Measurements from ENCODE around the gene ITGB2. TPM values are rescaled to one million over a fixed set of nuclear protein-coding genes. Genes with fewer than 3 reads are reported as not detected.

ITGB2 gene
- polyA plus RNA-seq, 1 of the 3 experiments (the other 2 are of a cell fraction), result 0.77 TPM

- POLR2A ChIA-PET, result no interaction called here
- H3K27ac ChIP-seq (ENCODE audit: low read depth in 2 of 2, low read length in 1 of 2), result no peak overlapping the region
These were observed 33.6 kb upstream of the ITGB2 start for GRCh38 chr21:44954281-44954771.

GRCh38 chr21:44953628-44954021 lies 32.9 kb upstream of the ITGB2 start:
- Histone ChIP-seq H3K79me2 (ENCODE audit: insufficient read depth) (peaks cover 47% of the 10 kb centered on the region; the same call in 1 of the 2 replicates), H4K20me1 (ENCODE audit: insufficient read depth) (peaks cover 13% of the 10 kb centered on the region), H2AFZ (ENCODE audit: low read depth) (no peak overlapping the region)

More at GRCh38 chr21:44954281-44954771, 33.6 kb upstream of the ITGB2 start:
- no peaks in the 10 kb centered on the region for H3K27me3 ChIP-seq (ENCODE audit: insufficient read depth)
- CTCF ChIA-PET, result interaction anchor here (0.8 to 16.8 kb wide), 6 partner anchors 11 to 184 kb away, joined by 3 to 357 read pairs (median 4); partner anchors contain the start of gene SLX9
- H3K36me3 ChIP-seq (replicated peaks in 1 of 2; ENCODE audit: control insufficient read depth in 1 of 2, insufficient read depth in 2 of 2, low read length in 1 of 2), result peaks cover 4 to 46% of the 10 kb centered on the region in 2 experiments
- 98% methylated on average over 9 of the region's 22 CpGs for WGBS (ENCODE audit: low lambda C conversion rate)
- no peak overlapping the region for H3K4me3 ChIP-seq (ENCODE audit: low read depth in 2 of 2, low read length in 1 of 2)
- H3F3A ChIP-seq (replicated peaks; ENCODE audit: insufficient read depth), result no peaks in the 10 kb centered on the region
- no peak overlapping the region for H3K9ac ChIP-seq
- peaks cover 0 to 15% of the 10 kb centered on the region in 2 experiments; a peak in 2 of 4 replicates for H3K4me1 ChIP-seq (ENCODE audit: control insufficient read depth in 1 of 2, insufficient read depth in 2 of 2, low read depth in 1 of 2, low read length in 1 of 2)
- no peaks in the 10 kb centered on the region for H3K9me2 ChIP-seq
- H3K4me2 ChIP-seq, result no peak overlapping the region
- TF ChIP-seq FOSL2 (IDR thresholded peaks at IDR 0.05; ENCODE audit: borderline replicate concordance, low read depth) (no peak), GATA2 (CRISPR knock-in tag; IDR thresholded peaks at IDR 0.05) (no peak), RFX5 (IDR thresholded peaks at IDR 0.05; ENCODE audit: low read length) (no peak), GABPA (IDR thresholded peaks at IDR 0.05; ENCODE audit: low read depth) (no peak), MXI1 (IDR thresholded peaks at IDR 0.05; ENCODE audit: low read depth, low read length) (no peak), JUND (IDR thresholded peaks at IDR 0.05) (no peak), NRF1 (IDR thresholded peaks at IDR 0.05; ENCODE audit: low read depth, low read length) (no peak), SIN3A (IDR thresholded peaks at IDR 0.05; ENCODE audit: borderline replicate concordance, low read depth, low read length) (no peak)
- TF ChIP-seq, protein P1, sequence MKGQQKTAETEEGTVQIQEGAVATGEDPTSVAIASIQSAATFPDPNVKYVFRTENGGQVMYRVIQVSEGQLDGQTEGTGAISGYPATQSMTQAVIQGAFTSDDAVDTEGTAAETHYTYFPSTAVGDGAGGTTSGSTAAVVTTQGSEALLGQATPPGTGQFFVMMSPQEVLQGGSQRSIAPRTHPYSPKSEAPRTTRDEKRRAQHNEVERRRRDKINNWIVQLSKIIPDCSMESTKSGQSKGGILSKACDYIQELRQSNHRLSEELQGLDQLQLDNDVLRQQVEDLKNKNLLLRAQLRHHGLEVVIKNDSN (IDR thresholded peaks at IDR 0.05; ENCODE audit: borderline replicate concordance, low read depth), result no peak
- TF ChIP-seq, protein P2, sequence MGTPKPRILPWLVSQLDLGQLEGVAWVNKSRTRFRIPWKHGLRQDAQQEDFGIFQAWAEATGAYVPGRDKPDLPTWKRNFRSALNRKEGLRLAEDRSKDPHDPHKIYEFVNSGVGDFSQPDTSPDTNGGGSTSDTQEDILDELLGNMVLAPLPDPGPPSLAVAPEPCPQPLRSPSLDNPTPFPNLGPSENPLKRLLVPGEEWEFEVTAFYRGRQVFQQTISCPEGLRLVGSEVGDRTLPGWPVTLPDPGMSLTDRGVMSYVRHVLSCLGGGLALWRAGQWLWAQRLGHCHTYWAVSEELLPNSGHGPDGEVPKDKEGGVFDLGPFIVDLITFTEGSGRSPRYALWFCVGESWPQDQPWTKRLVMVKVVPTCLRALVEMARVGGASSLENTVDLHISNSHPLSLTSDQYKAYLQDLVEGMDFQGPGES (IDR thresholded peaks at IDR 0.05; ENCODE audit: low read depth, low read length), result no peak
- H2AFZ ChIP-seq (ENCODE audit: low read depth), result no peak overlapping the region
- peaks cover 11% of the 10 kb centered on the region for H4K20me1 ChIP-seq (ENCODE audit: insufficient read depth)
- H3K9me3 ChIP-seq, result no peaks in the 10 kb centered on the region
- DNase-seq, result no peak
- H3K79me2 ChIP-seq (ENCODE audit: insufficient read depth), result peaks cover 43% of the 10 kb centered on the region; the same call in 1 of the 2 replicates

More at GRCh38 chr21:44953628-44954021, 32.9 kb upstream of the ITGB2 start:
- Histone ChIP-seq H3K27me3 (ENCODE audit: insufficient read depth) (no peaks in the 10 kb centered on the region), H3F3A (replicated peaks; ENCODE audit: insufficient read depth) (no peaks in the 10 kb centered on the region), H3K4me2 (no peak overlapping the region), H3K9me2 (no peaks in the 10 kb centered on the region), H3K4me3 (ENCODE audit: low read depth in 2 of 2, low read length in 1 of 2) (no peak overlapping the region), H3K4me1 (ENCODE audit: control insufficient read depth in 1 of 2, insufficient read depth in 2 of 2, low read depth in 1 of 2, low read length in 1 of 2) (peaks cover 0 to 8% of the 10 kb centered on the region in 2 experiments; a peak in 2 of 4 replicates), H3K27ac (ENCODE audit: low read depth in 2 of 2, low read length in 1 of 2) (no peak overlapping the region), H3K9me3 (no peaks in the 10 kb centered on the region), H3K36me3 (replicated peaks in 1 of 2; ENCODE audit: control insufficient read depth in 1 of 2, insufficient read depth in 2 of 2, low read length in 1 of 2) (peaks cover 4 to 47% of the 10 kb centered on the region in 2 experiments), H3K9ac (no peak overlapping the region)
- POLR2A ChIA-PET, result no interaction called here
- CTCF ChIA-PET, result interaction anchor here (1.0 to 16.8 kb wide), 5 partner anchors 10 to 185 kb away, joined by 3 to 357 read pairs (median 6); no protein-coding TSS in a partner anchor
- DNase-seq, result no peak
- WGBS (ENCODE audit: low lambda C conversion rate), result 97% methylated on average over 8 of the region's 13 CpGs
- TF ChIP-seq, protein P1 (IDR thresholded peaks at IDR 0.05; ENCODE audit: borderline replicate concordance, low read depth), result no peak
- no peak for TF ChIP-seq RXRA (IDR thresholded peaks at IDR 0.05; ENCODE audit: borderline replicate concordance, low read depth)
- TF ChIP-seq POLR2AphosphoS5 (IDR thresholded peaks at IDR 0.05; ENCODE audit: low read depth, low read length), result no peak
- no peak for TF ChIP-seq FOXJ3 (CRISPR knock-in tag; IDR thresholded peaks at IDR 0.05)
- TF ChIP-seq JUND (IDR thresholded peaks at IDR 0.05), result no peak
- TF ChIP-seq MXI1 (IDR thresholded peaks at IDR 0.05; ENCODE audit: low read depth, low read length), result no peak
- no peak for TF ChIP-seq TEAD4 (IDR thresholded peaks at IDR 0.05; ENCODE audit: borderline replicate concordance, insufficient read depth)
- TF ChIP-seq, protein P3, sequence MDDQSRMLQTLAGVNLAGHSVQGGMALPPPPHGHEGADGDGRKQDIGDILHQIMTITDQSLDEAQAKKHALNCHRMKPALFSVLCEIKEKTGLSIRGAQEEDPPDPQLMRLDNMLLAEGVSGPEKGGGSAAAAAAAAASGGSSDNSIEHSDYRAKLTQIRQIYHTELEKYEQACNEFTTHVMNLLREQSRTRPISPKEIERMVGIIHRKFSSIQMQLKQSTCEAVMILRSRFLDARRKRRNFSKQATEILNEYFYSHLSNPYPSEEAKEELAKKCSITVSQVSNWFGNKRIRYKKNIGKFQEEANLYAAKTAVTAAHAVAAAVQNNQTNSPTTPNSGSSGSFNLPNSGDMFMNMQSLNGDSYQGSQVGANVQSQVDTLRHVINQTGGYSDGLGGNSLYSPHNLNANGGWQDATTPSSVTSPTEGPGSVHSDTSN (IDR thresholded peaks at IDR 0.05), result no peak
- TF ChIP-seq NRF1 (IDR thresholded peaks at IDR 0.05; ENCODE audit: low read depth, low read length), result no peak
- TF ChIP-seq CHD2 (IDR thresholded peaks at IDR 0.05; ENCODE audit: low read length, partially characterized antibody), result no peak
